ENCODE results near the gene B4GALT1.
A peak's percentile ranks its signal among the peaks of the same experiment; 100 is the strongest.
"Not testable (repeated sequence)": the region's sequence is repeated elsewhere in the genome, so short reads cannot be mapped to it uniquely, and the experiment has no call there.

Gene B4GALT1

GRCh38 chr9:33103501-33104281 is 63.4 kb downstream of the B4GALT1 start:
- DNase-seq (ENCODE audit: low read depth, low spot score), result no peak

GRCh38 chr9:33102551-33103210 is 64.5 kb downstream of the B4GALT1 start:
- no peak for DNase-seq (ENCODE audit: low read depth, low spot score)

- DNase-seq (ENCODE audit: low read depth, low spot score), result no peak
Observed at GRCh38 chr9:33101104-33101951, 65.8 kb downstream of the B4GALT1 start.

GRCh38 chr9:33099754-33100153 is 67.4 kb downstream of the B4GALT1 start:
- DNase-seq (ENCODE audit: low read depth, low spot score), result no peak

GRCh38 chr9:33097192-33097591 is 69.9 kb downstream of the B4GALT1 start:
- no peak for DNase-seq (ENCODE audit: low read depth, low spot score)

GRCh38 chr9:33092634-33093033 is 74.5 kb downstream of the B4GALT1 start:
- DNase-seq (ENCODE audit: low read depth, low spot score), result no peak

- not testable (repeated sequence) for DNase-seq (ENCODE audit: low read depth, low spot score)
Observed at GRCh38 chr9:33085672-33086071, 81.5 kb downstream of the B4GALT1 start.

- DNase-seq (ENCODE audit: low read depth, low spot score), result no peak
Observed at GRCh38 chr9:33082538-33083326, 84.4 kb downstream of the B4GALT1 start.

- no peak for DNase-seq (ENCODE audit: low read depth, low spot score)
Observed at GRCh38 chr9:33082128-33082527, 85.0 kb downstream of the B4GALT1 start.

- peak; percentile 40 for DNase-seq (ENCODE audit: low read depth, low spot score)
Observed at GRCh38 chr9:33081128-33081851, 85.8 kb downstream of the B4GALT1 start.

GRCh38 chr9:33080534-33080933 is 86.6 kb downstream of the B4GALT1 start:
- DNase-seq (ENCODE audit: low read depth, low spot score), result no peak

GRCh38 chr9:33076046-33077004 is 90.8 kb downstream of the B4GALT1 start, which contains the start of gene SMU1:
SMU1 (minus strand) TSS chr9:33076674; CDS start chr9:33076608, 66 bp downstream.
- DNase-seq (ENCODE audit: low read depth, low spot score), result peak; percentile 90

- DNase-seq (ENCODE audit: low read depth, low spot score), result no peak
Observed at GRCh38 chr9:33068991-33069390, 98.1 kb downstream of the B4GALT1 start.

- no peak for DNase-seq (ENCODE audit: low read depth, low spot score)
Observed at GRCh38 chr9:33065157-33066076, 101.7 kb downstream of the B4GALT1 start.
